NCI-H146 treated with DMSO at 0.1 percent for 48 hours (cell line): ENCODE data around the gene CAMK2B.
A peak's percentile ranks its signal among the peaks of the same experiment; 100 is the strongest.

Experiments used
- DNase-seq: peaks from one replicate; lab custom pipeline; 2025; ENCODE audit not compliant: unreplicated experiment; lab: John Stamatoyannopoulos, UW

The CAMK2B gene

DNA sequence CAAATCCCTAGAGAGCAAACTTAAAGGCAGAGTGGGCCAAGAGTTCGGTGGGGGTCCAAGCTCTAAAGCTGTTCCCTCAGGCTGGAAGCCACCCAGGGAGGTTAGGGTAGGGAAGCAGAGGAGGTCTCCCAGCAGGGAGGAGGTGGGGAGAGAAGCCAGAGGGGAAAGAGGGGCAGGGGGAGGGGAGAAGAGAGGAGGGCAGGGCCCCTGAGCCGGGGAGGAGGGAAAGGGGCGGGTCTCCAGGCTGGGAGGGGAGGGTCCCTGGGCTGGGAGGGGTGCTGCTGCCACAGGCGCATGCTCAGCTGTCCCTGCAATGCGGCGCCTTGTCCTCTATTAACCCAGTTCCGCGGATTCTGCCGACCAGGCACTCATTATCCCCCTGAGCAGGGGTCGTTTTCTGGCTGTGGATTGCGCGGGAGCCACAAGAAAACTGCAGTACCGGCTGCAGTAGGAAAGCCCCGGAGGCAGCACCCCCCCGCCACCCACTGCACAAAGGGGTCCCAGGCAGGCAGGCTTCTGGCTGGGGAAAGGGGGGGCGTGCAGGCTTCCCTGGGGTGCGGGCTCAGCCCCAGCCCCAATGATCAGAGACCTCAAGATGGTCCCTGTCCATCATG, 49.3 kb downstream of the CAMK2B start:
- no peak for DNase-seq

DNA sequence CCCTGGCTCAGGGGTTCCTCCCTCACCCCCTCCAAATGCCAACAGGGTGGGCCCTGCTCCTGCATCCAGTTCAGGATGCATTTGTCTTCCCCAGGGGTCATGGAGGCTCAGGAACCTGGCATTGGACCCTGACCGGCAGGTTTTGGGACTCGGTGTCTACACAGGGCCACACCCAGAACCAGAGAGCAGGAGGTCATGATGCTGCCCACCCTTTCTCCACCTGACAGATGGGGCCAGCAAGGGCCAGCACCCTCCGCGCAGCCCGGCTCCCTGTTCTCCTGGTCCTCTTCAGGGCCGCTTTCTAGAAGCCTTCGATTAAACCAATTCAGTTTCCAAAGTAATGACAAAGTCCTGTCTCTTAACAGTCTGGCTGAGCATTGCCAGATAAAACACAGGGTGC, 50.2 kb downstream of the CAMK2B start:
- DNase-seq, result no peak

DNA sequence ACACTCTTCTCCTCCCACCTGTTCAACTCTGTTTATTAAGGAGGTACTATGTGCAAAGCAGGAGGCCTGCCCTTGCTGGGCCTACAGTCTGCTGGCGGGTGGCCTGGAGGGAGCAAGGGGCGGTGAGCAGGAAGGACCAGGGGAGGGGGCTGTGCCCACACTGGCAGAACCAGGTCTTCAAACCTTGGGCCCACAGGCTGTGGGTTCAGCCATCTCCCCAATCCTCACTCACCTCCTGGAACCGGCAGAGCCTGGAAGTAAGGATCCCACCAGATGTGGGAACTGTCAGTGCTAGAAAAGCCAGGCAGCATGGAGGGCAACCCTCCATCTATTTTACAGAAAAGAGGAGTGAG, 50.8 kb downstream of the CAMK2B start:
- no peak for DNase-seq

DNA sequence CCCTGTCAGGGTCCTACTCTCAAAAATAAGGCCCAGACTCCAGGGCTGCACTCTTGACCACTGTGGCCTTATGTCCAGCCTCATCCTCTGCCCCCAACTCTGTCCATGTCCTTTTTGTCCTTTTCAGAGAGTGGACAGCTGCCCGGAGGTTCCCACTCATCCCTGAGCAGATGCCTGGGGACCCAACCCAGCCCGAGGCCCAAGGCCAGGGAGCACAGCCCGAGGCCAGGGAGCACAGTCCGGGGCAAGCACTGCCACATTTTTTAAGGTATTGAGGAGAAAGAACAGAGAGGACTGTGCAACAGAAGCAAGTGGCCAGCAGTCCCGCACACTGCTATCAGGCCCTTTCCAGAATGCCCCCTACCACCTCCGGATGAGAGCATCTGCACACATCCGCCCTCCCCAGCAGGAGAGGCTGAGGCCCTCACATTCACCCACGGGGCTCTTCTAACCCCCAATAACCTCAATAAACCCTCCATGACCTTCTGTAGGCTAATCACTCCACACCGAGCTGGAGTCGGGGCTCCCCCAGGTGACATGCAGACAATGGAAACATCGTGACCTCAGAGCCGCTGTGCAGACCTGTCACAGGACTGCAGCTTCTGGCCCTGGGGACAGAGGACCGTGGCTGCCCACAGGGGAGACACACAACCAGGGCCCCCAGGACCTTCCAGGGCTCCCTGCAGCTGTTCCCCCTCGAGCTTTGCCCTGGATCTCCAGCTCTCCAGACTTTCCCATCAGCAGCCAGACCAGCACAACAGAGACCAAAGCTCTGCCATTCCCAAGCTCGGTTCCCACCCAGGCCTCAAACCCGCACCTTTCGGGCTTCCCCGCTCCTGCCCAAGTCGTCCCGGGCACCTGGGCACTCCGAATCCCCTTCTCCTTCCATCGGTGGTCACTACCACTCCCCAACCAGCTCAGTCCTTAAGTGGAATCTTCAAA, 51.4 kb downstream of the CAMK2B start:
- no peak for DNase-seq

DNA sequence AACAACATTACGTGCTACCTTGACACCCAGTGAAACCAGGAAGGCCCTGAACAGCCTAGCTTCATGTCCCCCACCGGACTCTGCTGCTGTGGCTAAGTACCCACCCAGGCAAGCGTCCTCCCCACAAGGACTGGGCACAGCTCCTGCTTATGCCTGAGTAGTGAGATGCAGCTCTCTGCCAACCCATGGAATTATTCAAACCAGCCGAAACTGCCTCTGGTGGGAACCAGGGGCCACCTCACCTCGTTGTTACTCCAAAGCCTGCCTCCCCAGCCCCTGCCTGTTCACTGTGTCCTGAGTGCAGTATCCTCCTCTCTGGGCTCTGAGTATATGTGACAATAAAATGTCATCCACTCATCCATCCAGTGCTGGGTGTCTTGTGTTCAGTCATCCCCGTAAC, 52.4 kb downstream of the CAMK2B start:
- DNase-seq, result no peak

DNA sequence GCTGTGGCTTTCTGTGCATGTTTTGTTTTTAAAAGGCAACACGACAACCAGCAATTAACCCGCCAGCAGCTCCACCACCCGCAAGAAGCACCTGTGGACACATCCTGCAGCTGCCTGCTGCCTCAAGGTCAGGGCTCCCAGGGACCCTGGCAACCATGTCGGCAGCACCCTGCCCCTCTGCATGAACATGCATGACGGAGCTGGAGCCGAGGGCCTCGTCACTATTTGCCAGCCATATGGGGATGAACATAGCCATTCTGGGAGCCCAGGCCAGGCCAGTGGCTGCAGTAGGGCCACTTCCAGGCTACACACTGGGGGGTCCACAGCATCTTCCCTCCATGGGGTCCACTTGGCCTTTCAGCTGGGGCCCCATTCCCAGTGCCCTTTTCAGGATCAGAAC, 52.9 kb downstream of the CAMK2B start:
- DNase-seq, result peak; percentile 37

DNA sequence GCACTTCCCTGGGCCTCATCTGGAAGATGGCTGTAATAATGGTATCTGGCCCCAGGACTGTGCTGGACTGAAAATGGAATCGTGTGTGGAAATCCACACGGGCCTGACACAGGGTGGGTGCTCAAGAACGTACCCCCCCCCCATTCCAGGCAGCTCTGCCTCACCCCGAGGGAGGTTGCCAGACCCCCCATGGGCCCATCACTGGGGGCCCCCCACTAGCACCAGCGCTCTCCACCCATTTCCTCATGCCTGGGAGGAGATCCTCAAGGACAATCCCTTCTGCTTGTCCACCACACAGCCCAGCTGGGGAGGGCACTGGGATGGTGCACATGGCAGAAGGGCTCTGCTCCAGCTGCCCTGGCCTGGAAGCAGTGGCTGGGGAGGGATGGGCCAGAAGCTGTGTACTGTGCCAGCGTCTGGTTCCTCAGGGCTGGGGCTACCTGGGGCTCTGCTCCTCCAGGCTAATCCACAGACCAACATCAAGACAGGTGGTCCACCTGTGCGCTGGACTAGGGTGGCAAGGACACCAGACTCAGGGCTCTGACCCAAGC, 55.4 kb downstream of the CAMK2B start:
- no peak for DNase-seq

DNA sequence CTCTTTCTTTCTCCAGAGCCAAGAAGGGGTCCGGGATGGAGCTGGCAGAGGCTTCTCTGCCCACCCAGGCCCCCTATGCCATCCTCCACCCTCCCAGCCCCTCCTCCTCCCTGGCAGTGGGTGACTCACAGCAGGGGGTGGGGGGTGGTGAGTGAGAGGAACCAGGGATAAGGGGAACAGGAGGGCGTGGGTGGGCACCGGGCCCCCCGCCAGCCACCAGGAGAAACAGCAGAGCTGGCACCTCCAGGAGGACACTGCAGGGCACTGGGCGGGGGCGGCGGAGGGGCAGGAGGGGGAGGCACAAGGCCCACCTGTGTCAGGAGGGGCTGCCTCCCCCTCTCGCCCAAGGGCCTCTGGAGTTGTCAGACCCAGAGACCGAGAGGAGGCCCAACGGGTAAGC, 56.0 kb downstream of the CAMK2B start:
- no peak for DNase-seq

DNA sequence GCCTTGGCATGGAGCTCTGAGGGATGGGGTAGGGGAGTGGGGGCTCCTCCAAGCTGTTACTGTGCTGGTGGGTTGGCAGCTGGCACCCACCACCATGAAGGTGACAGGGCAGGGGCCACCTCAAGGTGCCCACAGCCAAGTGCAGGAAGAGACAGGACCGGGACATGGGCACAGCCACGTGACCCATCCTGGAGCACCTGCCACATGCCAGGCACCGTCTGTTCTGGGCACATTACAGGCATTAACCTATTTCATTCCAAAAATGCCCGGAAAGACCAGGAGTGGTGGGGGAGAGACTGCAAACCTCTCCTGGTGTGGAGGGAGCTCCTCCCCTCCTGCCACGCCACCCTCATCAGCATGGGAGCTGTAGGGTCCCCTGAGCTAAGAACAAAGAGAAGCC, 56.7 kb downstream of the CAMK2B start:
- no peak for DNase-seq

DNA sequence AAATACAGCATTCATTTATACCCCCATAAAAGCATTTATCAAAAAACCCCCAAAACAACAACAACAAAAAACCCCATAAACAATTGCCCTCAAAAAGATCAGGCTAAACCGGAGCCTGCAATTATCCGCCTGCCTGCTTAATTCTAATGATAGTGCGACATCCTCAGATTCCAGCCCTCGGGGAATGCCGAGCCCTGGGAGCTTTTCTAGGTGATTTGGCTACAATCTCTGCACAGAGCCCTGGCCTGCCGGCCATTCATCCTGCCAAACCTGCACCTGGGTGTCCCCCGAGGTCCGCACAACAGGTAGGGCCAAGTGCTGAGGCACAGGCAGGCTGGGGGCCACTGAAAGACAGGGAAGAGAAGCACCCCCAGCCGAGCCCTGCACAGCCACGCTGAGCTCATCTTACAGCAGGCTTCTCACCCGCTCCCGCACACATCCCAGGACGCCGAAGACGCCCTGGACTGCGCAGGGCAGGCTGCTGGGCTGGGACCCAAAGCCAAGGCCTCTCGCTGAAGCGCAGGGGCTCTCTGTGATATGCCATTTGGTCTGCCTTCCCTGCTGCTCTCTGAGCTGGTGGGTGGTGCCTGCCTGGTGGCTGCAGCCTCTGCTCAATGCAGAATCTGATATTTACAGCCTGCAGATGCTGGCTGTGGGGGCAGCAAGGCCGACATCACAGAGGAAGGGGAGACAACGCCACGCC, 57.5 kb downstream of the CAMK2B start:
- DNase-seq, result peak; percentile 15

DNA sequence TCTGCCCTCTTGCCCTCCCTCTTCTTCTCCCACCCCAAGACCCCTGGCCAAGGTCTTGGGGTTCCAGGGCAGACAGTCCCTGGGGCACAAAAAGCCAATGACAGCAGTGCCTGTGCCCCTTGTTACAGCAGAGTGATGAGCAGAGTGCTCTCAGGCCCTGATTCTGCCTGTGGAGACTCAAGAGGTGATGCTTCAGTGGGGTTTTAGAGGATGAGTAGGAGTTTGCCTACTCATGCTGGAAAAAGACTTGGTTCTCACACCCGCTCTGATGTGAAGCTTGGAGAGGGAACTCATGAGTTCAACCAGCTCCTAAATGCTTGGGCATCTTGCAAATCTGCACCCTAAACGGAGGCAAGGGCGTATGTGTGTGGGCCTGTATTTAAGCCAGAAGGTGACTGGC, 58.2 kb downstream of the CAMK2B start:
- DNase-seq, result no peak

DNA sequence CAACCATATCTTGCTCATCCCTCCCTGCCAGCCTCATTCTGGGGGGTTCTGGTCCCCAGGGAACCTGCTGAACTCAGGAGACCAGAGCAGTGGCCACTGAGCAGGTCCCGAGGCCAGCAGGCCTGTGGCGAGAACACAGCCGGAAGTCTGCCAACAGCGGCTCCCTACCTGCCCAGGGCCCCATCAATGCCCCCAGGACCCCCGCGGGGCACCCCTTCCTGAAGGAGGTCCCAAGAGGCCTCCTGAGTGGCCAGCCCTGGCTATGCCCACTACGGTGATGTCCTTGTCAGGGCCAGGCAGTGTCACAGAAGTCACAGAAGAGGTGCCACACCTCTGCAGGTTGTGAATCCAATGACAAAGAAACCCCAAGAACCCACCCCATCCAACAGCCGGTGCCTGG, 58.9 kb downstream of the CAMK2B start:
- DNase-seq, result no peak

DNA sequence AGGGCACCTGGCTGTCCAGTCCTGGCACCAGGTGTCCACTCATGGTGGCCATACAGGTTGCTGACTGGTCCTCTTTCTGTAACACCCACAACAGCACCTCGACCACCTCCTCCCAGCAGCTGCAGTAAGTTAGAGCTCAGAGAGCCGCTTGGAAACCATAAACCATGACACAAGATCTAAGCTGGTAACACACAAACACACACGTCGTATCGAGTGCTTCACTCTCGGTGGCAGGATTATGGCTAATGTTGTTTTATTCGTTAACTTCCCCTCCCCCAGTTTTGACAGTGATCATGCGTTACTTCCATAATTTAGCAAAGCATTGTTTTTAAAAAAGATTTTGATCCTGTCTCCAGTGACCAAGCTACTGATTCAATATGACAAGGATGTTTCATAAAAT, 59.7 kb downstream of the CAMK2B start:
- DNase-seq, result no peak

DNA sequence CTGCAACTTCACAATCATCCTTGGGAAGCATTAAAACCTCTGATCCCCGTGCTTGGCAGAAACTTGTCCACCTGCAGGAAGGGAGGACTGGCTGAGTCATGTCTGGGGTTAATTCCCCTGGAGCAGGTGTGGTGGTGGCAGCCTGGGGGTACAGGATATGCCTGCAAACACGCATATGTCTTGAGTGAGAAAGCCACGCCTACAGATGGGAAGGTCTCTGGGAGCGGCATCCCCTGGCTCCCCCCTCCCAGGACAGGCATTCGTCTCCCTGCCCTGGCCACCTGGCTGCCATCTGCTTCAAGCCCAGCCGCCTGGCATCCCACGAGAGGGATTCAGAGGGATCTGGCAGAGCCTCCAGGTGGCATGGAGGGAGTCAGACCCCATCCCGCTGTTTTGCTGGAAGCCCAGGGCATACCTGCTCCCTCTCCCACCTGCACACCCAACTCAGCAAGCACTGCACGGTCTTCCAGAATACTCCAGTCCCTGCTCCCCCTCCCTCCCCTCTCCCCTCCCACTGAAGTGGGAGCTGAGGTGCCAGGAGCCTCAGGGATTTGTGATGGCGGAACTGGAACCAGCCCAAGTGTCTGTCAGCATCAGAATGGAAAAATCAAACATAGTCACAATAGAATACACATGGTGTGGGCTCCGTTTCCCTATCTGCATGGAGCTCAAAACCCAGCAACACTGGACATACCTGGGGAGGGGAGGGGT, 61.0 kb downstream of the CAMK2B start:
- DNase-seq, result peak; percentile 91

DNA sequence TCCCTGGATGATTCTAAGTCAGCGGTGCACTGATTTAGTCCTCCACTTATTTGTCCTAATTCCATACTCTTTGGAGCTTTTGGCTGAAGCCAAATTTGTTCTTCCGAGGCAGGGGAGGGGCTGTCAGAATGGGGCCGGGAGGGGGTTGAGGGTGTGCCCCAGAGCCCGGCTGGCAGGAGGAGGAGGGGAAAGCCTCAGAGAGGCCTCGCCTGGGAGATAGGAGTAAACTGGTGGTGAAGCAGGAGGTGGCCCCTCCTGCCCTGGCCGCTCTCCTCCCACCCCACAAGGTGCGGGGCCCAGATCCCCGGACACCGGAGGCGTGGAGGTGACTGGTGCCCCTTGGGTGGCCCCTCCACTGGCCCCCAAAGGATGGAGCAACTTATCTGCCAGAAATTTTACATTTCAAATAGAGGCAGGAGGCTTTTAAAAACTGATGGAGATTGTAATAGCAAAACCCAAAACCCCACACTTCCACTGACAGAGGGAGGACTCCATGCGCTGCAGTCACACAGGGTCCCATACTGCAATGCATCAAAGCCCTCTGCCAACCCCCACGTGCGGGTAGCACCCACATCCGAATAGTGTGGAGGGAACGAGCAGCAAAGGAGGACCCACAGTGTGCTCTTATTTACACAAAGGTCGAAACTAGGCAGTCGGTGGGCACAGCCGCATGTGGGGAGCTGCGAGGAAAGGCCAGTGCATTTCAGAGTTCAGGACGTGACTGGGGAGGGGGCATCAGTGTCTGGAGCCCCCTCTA, 61.9 kb downstream of the CAMK2B start:
- no peak for DNase-seq

DNA sequence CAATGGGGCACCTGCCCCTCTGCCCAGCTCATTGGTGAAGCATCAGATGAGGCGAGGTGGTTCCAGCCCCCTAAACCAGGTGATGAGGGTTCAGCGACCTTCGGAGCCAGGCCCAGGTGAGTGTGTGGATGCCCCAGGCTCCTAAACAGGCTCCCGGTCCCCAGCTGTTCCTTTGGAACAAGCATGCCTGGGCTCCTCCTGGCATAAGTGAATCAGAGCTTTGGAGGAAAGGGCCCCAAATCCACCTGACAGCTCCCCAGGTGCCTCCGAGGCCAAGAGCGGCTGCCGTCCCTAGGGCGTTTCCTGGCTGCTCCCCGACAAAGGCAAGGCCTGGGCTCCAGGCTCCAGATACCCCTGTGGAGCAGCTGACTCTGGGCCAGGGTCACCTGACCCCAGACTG, 63.4 kb downstream of the CAMK2B start:
- DNase-seq, result no peak

DNA sequence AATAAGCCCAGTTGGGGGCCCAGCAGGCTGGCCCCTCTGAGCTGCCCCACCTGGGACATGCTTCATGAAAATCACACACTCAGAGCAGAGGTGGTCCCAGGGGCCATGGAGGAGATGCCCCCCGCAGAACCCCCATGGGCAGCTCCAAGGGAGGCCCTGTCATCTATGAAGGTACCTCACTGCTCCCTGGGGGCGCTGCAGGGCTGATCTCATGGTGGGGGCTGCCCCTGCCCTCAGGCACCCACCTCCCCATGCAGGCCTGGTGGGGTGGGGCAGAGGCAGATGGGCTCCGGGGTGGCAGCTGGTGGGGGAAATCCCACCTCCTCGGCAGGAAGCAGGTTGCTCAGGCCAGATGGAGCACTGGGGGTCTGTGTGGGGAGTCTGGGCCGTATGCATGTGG, 64.2 kb downstream of the CAMK2B start:
- DNase-seq, result no peak

DNA sequence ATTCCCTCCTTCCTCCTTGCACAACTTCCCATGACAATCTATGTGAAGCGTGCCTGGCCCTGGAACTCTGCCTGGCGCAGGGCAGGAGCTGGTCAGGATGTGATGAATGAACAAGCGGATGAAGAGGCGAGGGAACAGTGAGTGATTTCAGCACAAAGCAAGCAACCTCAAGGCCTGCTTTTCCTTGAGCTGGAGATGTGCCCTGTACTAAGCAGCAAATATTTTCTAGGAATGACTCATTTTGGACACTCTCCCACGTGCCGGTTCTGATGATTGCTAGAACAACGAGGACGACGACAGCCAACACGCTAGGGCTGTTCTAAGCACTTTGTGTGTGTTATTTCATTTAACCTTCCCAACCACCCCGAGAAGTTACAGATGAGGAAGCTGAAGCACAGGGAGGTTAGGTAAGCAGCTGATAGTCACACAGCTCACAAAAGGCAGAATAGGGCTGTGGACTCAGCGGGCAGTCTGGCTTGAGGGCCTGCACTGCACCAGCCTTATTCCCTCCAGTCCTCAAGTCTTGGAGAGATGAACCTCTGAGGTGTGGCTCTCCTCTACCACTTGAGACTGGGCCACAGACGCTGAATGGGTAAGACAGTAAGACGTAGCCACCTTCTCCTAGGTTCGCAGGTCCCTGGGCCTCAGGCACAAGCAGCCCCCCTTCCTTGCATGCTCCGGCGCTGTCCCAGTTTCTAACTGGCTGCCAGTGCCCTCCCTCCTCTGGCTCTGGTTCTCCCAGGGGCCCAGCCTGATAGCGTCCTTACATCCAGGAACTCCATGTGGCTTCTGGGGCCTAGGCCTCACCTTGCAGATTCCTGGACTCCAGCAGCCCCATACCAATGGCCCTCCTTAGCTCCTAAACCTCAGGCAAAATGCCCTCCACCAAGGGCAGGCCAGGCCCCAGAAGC, 65.6 kb downstream of the CAMK2B start:
- DNase-seq, result no peak

DNA sequence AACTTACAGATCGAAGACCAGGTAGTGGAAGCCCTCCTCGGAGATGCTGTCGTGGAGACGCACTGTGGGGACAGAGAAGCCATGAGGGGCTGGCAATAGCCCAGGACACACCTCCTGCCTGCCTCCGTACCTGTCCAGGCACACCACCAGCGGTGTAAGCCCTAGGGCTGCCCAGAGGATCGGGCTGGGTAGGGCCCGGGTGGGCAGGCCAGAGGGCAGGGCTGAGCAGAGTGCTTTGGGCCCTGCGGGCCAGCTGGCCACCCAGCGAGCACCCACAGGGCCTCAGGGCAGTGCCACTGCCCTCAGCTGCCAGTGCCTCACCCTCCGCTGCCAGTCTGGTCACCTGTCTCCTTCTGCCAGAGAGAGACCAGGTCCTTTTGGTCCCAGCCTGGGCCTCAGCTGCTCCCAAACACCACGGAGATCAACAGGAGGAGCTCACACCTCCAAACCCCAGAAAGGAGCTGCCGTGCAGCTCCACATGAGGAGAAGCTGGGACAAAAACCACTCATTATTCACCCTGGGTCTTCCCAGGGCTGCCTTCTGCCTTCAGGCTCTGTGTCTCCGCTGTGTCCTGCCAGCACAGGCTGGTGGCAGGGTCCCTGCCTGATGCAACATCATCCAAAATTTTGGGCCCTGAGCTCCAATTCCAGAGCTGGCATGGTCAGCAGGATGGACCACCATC, 66.4 kb downstream of the CAMK2B start:
- DNase-seq, result no peak
